ENCODE measurements around the gene PPP1R12B.
"Not testable (repeated sequence)": the region's sequence is repeated elsewhere in the genome, so short reads cannot be mapped to it uniquely, and the experiment has no call there.

The PPP1R12B gene

GRCh38 chr1:202456372-202457169 is 108.1 kb downstream of the PPP1R12B start:
- DNase-seq: not testable (repeated sequence)

DNA sequence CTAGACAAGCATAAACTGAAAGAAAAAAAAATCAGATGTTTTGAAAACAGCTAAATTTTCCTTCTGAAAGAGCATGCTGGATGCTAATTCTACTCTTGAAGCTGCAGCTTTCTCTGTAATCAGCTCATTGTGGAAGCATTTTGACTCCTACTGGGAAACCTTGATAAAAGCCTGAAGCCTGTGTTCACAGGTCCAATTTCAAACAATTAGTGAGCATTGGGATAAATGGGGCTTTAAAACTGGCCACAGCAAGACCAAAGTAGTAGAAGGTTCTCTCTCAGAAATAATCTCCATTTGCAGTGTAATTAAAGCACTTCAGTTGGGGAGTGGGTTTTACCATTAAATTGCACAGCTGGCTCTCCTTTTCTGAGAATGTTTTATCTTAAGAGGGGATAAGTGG is 110.2 kb downstream of the PPP1R12B start:
- DNase-seq: not testable (repeated sequence)

GRCh38 chr1:202459470-202460142 is 111.1 kb downstream of the PPP1R12B start:
- not testable (repeated sequence) for DNase-seq

- not testable (repeated sequence) for DNase-seq
Measured at GRCh38 chr1:202460143-202460495, 111.6 kb downstream of the PPP1R12B start.

- DNase-seq: no peak
Measured at GRCh38 chr1:202462342-202463076, 114.0 kb downstream of the PPP1R12B start.

- DNase-seq: not testable (repeated sequence)
Measured at GRCh38 chr1:202464153-202464742, 115.7 kb downstream of the PPP1R12B start.

DNA sequence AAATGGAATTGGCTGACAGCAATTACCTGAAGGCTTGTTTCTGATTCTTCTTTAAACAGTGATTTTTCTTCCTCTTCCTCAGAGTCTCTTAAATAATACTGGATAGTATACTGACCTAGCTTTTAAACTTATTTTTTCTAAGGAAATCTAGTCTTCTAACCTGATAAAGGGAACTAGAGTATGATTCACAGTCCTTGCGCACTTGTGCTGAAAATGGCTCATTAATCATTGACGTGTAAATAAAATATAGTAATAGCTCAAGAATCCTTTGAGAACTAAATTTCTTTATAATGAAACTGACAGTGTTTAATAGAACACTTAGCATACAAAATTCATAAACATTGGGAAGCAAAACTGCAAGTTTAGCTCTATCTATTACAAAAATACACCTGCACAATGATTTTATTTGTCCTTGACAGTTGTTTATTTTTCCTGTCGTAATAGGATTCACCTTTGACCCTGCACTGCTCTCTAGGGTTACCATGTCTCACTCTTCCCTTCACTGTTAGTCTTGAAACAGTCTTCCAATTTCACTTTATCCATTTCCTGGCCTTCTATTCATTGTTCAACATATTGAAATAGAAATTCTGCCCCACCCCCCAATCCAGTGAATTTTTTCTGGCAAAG is 117.3 kb downstream of the PPP1R12B start:
- DNase-seq: not testable (repeated sequence)

DNA sequence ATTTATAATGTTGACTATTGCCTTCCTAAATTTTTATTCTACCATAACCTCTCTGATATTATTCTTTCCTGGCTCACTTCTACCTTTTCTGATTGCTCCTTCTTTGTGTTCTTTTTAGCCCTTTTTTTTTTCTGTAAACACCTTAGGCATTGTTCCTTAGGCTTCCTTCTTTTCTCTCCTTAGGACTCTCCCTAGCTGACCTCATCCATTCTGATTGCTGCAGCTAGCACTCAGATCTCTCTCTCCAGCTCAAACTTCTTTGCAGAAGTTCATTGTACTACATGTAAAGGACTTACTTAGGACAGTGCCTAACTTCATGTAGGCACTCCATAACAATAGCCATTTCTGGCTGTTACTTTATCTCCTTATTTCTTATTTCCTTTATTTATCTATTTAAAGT is 117.8 kb downstream of the PPP1R12B start:
- DNase-seq: not testable (repeated sequence)

DNA sequence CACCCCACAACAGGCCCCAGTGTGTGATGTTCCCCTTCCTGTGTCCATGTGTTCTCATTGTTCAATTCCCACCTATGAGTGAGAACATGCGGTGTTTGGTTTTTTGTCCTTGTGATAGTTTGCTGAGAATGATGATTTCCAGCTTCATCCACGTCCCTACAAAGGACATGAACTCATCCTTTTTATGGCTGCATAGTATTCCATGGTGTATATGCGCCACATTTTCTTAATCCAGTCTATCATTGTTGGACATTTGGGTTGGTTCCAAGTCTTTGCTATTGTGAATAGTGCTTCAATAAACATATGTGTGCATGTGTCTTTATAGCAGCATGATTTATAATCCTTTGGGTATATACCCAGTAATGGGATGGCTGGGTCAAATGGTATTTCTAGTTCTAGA is 118.9 kb downstream of the PPP1R12B start:
- DNase-seq: not testable (repeated sequence)

DNA sequence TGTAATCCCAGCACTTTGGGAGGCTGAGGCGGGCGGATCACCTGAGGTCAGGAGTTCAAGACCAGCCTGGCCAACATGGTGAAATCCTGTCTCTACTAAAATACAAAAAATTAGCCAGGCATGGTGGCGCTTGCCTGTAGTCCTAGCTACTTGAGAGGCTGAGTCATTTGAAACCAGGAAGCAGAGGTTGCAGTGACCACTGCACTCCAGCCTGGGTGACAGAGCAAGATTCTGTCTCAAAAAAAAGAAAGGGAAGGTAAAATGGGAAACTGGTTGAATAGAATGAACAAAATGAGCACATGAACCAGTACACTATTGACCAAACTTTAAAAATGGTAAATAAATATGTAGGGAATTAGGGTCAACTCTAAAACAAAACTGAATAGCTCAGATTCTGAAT is 120.2 kb downstream of the PPP1R12B start:
- DNase-seq: not testable (repeated sequence)

DNA sequence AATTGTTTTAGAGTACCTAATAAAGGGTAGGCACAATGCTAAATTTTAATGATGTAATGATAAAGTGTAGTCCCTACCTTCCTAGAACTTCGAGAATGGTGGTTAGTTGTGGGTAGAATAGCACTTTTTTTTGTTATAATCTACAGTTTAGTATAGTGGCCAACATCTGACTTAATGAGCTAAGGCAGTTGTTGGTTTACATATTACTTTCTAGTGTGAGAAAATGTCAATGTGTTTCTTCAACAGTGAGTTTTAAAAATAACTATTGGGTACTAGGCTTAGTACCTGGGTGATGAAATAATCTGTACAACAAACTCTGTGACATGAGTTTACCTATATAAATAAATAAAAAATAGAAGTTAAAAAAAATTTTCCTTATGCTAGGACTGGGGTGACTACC is 120.6 kb downstream of the PPP1R12B start:
- DNase-seq: not testable (repeated sequence)

DNA sequence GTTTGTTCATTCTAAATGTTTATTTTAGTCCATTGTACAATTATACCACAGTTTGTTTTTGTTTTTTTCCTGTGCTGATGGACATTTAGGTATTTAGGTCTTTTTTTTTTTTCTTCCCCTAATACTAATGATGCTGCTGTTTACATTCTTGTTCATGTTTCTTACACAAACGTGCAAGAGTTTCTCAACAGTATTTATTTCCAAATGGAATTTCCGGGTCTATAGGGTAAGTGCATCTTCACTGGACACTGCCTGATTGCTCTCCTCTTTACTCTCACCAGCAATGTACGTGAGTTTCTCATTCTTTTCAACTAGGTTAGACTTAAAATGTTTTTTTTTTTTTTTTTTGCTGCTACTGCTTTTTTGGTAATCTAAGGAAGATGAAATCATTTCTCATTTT is 122.7 kb downstream of the PPP1R12B start:
- no peak for DNase-seq

GRCh38 chr1:202472347-202473124 is 124.0 kb downstream of the PPP1R12B start:
- DNase-seq: not testable (repeated sequence)

GRCh38 chr1:202473266-202474045 is 125.0 kb downstream of the PPP1R12B start:
- not testable (repeated sequence) for DNase-seq

DNA sequence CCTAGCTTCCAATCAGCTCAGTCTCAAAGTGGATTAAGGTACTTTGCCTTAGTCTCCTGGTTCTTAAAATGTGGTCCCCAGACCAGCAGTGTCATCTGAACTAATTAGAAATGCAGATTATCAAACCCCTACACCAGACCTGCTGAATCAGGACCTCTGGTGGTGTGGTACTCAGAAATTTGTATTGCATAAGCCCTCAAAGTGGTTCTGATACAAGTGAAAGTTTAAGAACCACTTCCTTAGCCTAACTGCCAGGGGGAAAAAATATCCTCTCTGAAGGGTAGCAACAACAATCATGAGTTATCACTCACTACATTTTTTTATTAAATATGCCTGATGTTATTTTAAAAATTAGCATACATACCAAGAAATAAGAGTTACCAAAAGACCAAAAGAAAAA is 131.2 kb downstream of the PPP1R12B start:
- not testable (repeated sequence) for DNase-seq

- DNase-seq: not testable (repeated sequence)
Measured at GRCh38 chr1:202480640-202481039, 132.1 kb downstream of the PPP1R12B start.

GRCh38 chr1:202483362-202483761 is 134.9 kb downstream of the PPP1R12B start:
- DNase-seq: not testable (repeated sequence)

- DNase-seq: not testable (repeated sequence)
Measured at GRCh38 chr1:202484032-202484431, 135.5 kb downstream of the PPP1R12B start.

DNA sequence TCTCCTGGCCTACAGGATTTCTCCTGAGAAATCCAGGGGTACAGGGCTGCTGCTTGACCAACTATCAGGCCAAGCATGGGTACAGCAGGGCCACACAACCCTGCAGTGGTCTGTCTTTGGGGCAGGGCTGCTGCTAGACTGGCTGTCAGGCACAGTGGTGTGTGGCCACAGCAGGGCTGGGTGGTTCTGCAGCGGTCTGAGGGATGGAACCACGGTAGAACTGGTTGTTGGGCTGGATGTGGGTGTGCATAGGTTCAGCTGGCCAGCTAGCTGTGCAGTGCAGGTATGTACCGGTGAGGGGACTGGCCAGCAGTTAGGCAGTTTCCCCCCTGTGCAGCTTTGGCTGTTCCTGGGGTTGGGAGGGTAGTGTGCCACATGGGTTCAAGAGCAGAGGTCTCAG is 136.3 kb downstream of the PPP1R12B start:
- DNase-seq: not testable (repeated sequence)

DNA sequence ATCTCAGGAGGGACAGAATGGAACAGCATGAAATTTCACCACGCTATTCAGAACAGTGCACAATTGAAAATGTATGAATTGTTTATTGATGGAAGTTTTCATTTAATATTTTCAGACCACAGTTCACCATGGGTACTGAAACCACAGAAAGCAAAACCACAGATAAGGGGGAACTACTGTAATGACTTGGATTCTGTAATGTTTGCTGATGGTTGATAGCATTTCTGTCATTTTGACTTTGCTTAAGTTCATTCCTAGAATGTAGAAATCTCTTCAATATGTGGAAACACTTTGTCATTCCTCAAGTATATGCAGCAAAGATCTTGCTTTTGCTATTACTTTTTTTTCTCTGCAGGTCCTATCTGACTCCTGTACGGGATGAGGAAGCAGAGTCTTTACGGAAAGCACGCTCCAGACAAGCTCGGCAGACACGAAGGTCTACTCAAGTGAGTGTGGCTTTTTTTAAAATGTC is 139.7 kb downstream of the PPP1R12B start:
- DNase-seq: not testable (repeated sequence)

DNA sequence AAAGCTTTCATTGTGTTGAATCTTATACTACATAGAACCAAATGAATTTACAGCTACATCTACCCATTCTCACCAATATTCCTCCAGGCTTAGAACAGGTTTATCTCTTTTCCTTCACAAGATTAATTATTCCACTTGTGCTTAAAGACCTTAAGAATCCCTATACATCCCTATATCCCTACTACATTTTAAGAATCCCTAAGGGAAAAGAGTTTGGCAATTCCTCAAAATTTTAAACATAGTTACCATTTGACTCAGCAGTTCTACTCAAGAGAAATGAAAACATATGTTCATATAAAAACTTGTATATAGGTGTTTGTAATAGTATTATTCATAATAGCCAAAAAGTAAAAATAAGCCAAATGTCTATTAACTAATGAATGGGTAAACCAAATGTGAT is 140.6 kb downstream of the PPP1R12B start:
- DNase-seq: not testable (repeated sequence)

Measured in CD4-positive, alpha-beta T cell treated with Interleukin-4 for 4 hours (primary cell).